HG02763 (cell line): ENCODE results near the gene P2RX7.
"Not testable (repeated sequence)": the region's sequence is repeated elsewhere in the genome, so short reads cannot be mapped to it uniquely, and the experiment has no call there.

Experiments
- ATAC-seq: cut with Tn5 transposase; IDR thresholded peaks from one replicate; pipeline ENCODE4 v1.9.1; 2021; ENCODE audit warnings: mild to moderate bottlenecking, moderate library complexity; ENCODE audit not compliant: unreplicated experiment

Gene P2RX7

DNA sequence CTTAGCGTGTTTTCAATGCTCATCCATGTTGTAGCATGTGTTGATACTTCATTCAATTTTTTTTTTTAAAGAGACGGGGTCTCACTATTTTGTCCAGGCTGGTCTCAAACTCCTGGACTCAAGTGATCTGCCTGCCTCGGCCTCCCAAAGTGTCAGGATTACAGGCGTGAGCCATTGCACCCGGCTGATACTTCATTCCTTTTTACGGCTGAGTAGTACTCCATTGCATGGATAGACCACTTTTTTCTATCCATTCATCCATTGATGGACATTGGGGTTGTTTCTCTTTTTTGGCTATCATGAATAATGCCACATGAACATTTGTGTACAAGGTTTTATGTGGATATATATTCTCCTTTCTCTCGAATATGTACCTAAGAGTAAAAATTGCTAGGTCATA is 1.2 kb downstream of the P2RX7 start:
- no peak for ATAC-seq

DNA sequence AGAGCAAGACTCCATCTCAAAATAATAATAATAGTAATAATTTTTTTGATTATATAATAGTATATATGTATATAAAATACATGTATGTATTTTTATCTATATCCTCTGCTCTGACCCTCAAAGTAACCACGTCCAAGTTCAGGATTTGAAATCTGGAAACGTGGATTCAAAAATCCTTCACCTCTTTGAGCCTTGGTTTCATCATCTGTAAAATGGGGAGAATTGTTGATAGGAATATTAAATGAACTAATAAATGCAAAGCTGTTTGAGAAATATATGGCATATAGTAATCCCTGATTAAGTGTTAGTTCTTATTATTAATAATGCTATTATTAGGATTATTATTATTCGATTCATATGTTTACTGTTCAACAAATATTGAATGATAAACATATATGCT is 2.6 kb downstream of the P2RX7 start:
- no peak for ATAC-seq

DNA sequence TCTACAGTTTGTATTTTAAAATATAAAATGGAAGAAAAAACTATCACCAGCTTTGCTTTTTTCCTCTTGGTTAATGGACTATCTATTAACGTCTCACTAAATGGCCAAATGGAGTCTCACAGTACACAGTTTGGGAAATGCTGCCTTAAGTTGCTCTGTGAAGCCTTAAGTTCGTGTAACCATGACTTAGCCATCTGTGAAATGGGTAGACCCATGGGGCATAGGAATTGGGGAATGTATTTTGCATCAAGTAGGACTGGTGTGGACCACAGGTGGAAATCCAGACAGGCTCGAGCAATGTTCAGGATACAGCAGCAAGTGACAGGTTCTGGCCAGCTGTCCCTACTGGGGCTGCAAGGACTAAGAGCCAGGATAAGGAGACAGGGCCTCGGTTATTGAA is 4.8 kb downstream of the P2RX7 start:
- ATAC-seq, result no peak

DNA sequence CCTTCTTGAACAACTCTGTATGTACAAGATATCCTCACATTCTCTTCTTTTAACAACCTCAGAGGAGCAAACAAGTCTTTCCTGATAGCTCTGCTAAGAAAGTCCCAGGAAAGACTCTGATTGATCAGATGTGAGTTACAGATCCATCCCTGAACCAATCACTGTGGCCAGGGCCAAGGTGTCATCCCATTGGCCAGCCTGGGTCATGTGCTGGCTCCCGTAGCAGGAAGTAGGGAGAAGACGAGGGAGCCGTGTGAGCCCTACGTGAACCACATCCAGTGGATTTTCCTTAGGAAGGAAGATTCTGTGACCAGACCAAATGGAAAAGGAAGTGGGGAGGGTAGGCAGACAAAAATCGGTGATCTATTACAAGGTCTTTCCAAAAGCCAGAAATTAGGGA is 5.6 kb downstream of the P2RX7 start:
- no peak for ATAC-seq

DNA sequence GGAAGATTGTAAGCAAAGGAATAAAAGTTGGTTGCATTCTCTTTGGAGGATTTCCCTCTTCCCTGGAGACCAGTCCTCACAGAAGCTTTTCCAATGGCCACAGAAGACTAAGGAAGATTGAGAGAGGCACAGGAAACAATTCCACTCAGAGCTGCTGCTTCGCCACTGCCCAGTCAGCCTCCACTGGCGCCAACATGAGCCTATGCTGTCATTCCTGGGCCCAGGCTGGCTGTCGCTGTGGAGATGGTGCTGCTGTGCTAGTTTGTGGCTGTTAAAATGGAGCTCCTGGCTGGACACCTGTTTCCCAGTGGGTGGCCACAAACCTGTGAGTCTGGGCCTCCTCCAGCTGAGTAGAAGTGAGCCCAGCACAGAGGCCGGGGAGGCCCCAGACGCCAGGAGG is 6.6 kb downstream of the P2RX7 start:
- ATAC-seq, result no peak

DNA sequence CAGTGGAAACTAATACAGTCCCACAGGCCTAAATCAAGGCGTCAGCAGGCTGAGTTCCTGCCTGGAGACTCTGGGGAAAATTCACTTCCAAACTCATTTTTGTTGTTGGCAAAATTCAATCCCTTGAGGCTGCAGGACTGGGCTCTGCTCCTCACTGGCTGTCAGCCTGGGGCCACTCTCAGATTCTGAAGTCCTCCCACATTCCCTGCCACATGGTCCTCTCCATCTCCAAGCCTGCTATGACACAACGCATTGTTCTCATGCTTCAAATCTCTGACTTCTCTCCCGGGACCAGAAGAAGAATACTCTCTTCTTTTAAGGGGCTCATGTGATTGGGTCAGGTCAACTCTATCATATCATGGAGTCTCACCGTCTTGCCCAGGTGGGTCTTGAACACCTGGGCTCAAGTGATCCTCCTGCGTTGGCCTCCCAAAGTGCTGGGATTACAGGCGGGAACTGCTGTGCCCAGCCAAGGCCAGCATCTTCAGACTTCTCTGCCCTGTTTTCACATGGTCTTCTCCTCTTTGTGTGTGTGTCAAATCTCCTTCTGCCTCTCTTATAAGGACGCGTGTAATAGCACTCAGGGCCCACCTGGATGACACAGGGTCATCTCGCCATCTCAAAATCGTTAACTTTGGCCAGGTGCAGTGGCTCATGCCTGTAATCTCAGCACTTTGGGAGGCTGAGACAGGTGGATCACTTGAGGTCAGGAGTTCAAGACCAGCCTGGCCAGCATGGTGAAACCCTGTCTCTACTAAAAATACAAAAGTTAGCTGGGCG is 9.7 kb downstream of the P2RX7 start:
- no peak for ATAC-seq

DNA sequence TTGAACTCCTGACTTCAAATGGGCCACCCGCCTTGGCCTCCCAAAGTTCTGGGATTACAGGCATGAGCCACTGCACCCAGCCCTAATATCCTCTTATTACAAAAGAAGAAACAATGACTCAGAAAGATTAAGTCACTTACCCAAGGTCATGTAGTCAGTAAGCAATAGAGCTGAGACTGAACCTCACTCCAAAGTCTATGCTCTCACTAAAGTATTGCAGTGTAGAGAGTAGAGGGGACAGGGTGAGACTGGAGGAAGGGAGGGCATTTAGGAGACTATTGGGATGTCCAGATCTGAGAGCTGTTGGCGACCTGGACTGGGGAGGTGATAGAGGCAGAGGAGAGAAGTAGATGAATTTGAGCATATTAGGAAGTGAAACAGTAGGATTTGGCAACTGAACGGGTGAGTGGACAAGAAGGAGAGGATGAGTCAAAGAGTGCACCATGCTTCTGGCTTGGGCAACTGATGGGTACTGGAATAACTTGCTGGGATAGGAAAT is 11.8 kb downstream of the P2RX7 start:
- no peak for ATAC-seq

DNA sequence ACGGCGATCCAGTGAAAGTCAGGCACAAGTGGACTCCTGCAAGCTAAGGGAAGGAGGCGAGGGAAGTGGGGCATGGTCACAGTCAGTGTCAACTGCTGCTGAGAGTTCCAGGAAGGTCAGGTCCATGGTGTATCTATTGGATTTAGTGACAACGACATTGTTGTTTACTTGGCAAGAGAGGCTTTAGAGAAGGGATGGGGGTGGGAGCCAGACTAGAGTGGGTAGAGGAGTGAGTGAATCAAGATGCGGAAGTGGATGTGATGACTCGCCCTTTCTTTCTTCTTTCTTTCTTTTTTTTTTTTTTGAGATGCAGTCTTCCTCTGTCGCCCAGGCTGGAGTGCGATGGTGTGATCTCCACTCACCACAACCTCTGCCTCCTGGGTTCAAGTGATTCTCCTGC is 12.5 kb downstream of the P2RX7 start:
- ATAC-seq, result no peak

DNA sequence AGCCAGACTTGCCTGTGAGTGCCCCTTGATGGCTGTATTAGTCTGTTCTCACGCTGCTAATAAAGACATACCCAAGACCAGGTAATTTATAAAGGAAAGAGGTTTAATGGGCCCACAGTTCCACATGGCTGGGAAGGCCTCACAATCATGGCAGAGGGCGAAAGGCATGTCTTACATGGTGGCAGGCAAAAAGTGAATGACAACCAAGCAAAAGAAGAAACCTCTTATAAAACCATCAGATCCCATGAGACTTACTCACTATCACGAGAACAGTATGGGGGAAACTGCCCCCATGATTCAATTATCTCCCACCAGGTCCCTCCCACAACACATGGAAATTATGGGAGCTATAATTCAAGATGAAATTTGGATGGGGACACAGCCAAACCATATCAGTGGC is 16.6 kb downstream of the P2RX7 start:
- not testable (repeated sequence) for ATAC-seq

DNA sequence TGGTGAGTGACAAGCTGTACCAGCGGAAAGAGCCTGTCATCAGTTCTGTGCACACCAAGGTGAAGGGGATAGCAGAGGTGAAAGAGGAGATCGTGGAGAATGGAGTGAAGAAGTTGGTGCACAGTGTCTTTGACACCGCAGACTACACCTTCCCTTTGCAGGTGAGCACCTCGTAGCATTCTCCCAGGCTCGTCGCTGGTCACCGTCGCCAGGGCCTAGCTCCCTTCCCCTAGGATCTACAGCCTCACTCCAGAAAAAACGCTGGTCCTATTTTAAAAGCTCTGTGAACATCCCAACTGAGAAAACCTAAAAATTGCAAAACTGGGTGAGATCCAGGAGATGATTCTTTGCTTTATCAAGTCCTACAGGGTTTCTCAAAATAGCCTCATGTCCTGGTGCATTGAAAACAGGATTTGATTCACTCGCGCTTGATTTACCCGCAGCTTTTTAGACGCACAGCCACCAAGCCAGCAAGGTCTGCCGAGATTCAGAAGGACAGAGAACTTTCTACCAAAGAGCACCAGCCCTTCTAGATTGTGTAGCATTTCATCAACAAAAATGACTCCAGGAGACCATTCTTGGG is 22.2 kb downstream of the P2RX7 start:
- ATAC-seq, result no peak

DNA sequence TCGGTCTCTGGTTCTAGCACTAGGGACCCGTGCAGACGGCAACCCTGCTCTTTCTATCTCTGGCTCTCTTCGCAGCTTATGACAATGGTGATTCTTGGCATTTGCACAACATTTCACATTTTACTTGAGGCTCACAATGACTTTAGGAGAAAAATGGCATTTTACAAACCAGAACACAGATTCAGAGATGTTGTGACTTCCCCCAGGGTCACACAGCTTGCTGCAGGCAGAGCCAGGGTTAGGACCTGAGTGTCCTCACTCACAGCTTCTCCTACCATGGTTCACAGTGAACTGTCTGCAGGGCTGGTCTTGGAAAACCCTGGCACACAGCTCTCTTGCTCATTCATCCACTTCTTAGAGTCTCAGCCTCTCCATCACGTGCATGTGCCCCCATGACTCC is 23.7 kb downstream of the P2RX7 start:
- no peak for ATAC-seq

DNA sequence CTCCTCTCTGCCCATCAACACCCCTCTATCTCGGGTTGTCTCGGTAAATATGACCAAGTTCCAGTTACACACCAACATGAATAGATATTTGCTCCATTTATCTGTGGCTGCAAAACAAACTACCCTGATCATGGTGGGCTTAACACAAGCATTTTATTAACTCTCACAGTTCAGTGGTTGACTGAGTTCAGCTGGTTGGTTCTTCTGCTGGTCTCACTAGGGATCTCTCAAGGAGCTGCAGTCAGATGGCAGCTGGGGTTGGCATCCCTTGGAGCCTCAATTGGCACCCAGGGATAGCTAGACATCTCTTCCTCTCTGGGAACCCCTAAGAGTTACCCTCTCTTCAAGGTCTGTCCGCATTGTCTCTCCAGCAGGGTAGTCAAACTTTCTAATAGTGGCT is 25.4 kb downstream of the P2RX7 start:
- ATAC-seq, result no peak

DNA sequence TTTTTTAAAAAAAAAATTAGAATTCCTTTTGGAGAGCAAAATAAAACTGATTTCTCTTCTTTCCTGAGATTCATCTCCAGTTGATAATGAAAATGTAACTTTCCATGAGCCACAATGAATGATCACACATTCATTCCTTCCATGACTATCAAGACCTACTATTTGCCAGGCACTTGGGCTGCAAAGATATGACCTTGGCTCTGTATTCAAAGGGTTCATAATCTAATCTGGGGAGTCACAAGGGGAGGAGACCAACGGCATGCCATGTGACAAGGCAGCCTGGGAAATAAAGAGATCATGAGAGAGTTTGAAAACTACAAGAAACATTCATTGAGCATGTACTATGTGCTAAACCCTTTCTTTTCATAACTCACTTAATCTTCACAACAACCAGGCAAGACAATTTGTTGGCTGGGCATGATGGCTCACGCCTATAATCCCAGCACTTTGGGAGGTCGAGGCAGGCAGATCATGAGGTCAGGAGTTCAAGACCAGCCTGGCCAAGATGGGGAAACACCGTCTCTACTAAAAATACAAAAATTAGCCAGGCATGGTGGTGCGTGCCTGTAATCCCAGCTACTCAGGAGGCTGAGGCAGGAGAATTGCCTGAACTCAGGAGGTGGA is 26.2 kb downstream of the P2RX7 start:
- ATAC-seq, result not testable (repeated sequence)

DNA sequence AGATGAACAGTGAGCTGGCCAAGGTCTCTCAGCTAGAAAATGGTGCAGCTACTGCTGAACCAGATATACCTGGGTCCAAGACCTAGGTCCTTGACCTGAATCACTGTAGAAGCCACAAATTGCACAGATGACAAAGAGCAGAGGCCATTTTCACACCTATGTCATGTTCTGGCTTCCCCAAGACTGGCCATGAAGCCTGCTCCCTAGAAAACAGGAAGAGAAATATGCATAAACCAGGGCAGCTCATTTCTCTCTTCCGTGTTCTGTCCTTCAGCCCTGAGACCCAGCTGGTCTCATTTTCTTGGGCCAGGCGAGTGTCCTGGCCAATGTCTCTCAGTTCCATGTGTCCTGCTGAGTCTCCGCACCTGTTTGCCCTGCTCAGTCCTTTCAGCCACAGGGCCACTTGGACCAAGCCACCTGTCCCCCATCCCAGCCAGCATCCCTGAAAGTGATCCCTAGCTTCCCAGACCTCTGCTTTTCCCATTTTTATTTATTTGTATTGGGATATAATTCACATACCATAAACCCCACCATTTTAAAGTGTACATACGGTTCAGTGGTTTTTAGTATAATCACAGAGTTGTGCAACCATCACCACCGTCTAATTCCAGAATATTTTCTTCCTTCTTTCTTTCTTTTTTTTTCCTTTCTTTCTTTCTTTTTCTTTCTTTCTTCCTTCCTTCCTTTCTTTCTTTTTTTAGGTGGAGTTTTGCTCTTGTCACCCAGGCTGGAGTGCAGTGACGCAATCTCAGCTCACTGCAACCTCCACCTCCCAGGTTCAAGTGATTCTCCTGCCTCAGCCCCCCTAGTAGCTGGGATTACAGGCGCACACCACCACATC is 27.0 kb downstream of the P2RX7 start:
- no peak for ATAC-seq

DNA sequence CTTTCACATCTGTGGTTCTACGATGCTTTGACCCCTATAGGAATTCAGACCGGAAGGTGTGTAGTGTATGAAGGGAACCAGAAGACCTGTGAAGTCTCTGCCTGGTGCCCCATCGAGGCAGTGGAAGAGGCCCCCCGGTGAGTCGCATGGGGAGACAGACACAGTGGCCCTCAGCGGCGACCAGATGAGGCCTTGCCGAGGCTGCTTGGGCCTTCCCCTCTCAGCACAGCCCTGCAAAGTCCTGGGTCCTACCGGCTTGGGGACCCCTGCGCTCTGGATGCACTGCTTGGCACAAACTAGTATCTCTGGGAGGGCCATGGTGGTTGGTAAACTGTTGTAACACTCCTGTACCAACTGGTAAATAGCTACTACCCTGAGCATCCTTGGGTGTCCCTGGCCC is 29.7 kb downstream of the P2RX7 start:
- no peak for ATAC-seq

DNA sequence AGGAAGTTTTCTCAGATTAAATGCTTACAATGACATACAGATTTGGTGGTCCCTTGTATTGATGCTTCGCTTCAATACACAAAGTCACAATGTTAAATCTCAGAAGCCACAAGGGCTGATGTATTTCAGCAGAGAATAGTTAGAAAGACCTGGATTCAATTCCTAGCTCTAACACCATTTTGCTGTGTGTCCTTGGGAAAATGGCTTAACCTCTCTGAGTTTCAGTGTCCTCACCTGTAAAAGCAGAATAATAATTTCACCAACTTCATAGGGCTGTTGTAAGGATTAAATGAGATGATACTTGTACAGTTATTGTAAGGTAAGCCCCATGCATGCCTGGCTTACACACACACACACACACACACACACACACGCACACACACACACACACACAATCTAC is 30.3 kb downstream of the P2RX7 start:
- no peak for ATAC-seq

DNA sequence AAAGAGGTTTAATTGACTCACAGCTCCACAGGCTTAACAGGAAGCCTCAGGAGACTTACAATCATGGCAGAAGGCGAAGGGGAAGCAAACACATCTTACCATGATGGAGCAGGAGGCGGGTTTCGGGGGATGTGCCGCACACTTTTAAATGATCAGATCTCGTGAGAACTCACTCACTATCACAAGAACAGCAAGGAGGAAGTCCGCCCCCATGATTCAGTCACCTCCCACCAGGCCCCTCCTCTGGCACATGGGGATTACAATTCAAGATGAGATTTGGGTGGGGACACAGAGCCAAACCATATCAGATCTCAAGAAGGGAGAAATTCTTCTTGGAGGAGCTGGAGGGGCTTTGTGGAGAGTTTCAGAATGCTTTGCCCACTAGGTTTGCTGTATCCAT is 32.2 kb downstream of the P2RX7 start:
- not testable (repeated sequence) for ATAC-seq

DNA sequence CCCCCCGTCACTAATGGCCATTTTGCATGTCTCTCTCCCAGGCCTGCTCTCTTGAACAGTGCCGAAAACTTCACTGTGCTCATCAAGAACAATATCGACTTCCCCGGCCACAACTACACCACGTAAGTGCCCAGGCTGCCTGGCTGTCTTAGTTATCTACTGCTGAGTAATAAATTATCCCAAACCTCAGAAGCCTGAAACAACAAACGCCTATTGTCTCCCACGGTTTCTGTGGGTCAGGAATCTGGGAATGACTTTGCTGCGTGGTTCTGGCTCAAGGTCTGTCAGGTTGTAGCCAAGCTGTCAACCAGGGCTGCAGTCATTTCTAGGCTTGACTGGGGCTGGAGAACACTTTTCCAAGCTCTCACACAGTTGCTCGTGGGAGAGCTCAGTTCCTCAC is 32.6 kb downstream of the P2RX7 start:
- no peak for ATAC-seq

DNA sequence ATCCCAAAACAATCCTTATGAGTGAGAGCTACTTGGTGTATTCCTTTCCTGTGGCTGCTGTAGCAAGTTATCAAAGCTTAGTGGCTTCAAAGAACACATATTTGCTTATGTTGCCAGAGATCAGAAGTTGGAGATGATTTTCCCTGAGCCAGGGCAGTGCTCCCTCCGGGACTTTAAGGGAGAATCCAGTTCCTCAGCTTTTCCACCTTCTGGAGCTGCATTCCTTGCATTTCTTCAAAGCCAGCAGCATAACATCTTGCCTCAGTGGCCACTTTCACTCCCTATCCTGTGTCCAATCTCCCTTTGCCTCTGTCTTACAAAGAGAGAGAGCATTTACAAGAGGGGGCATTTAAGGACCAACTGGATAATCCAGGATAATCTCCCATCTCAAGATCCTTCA is 33.7 kb downstream of the P2RX7 start:
- no peak for ATAC-seq

DNA sequence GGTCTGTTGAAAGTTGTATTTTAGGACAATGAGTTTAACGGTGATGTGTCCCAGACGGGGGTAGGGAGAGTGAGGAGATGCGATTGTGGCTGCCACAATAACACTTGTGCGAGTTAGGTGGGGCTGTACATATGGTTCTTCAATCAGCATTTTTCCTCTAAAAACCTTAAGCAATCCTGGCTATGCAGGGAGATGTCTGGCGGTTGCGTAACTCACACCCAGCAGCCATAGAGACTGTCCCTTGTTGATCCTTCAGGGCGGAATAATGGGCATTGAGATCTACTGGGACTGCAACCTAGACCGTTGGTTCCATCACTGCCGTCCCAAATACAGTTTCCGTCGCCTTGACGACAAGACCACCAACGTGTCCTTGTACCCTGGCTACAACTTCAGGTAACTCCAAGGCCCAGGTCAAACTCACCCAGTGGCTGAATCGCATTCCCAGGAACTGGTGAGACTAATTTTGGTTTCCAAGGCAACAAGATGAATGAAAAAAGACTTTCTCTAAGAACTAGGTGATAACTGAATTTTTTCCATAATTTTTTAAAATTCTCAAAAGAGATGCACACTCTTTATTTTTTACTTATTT is 34.6 kb downstream of the P2RX7 start:
- ATAC-seq, result no peak

DNA sequence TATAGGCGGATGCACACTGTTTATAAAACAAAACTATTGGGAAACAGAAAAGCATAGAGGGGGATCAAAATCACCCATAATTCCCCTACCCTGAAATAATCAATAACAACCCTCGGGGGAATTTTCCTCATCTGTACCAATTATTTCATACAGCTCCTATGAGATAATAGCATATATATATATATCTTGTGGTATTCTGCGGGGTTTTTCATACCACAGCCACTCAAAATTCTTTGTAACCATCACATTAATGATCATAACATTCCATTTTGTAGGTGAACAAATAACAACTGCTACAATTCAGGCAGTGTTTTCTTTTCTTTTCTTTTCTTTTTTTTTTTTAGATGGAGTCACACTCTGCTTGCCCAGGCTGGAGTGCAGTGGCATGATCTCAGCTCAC is 35.3 kb downstream of the P2RX7 start:
- no peak for ATAC-seq
